ENCODE results near the gene PLN.

The PLN gene

GRCh38 chr6:118536478-118536877 is 11.6 kb upstream of the PLN start:
- DNase-seq (ENCODE audit: low read depth in 1 of 2, low spot score in 1 of 2), result no peak

GRCh38 chr6:118537574-118537973 is 10.5 kb upstream of the PLN start:
- DNase-seq (ENCODE audit: low read depth in 1 of 2, low spot score in 1 of 2), result no peak

GRCh38 chr6:118542184-118542952 is 5.7 kb upstream of the PLN start:
- no peak for DNase-seq (ENCODE audit: low read depth in 1 of 2, low spot score in 1 of 2)

- DNase-seq (ENCODE audit: low read depth in 1 of 2, low spot score in 1 of 2), result no peak
Observed at GRCh38 chr6:118544105-118544504, 4.0 kb upstream of the PLN start.

GRCh38 chr6:118546164-118546879 is 1.8 kb upstream of the PLN start:
- DNase-seq (ENCODE audit: low read depth in 1 of 2, low spot score in 1 of 2), result no peak

- no peak for DNase-seq (ENCODE audit: low read depth in 1 of 2, low spot score in 1 of 2)
Observed at GRCh38 chr6:118546880-118547218, 1.2 kb upstream of the PLN start.

GRCh38 chr6:118548613-118549012 is 517 bp downstream of the PLN start:
- DNase-seq (ENCODE audit: low read depth in 1 of 2, low spot score in 1 of 2), result no peak

GRCh38 chr6:118551063-118552053 is 3.3 kb downstream of the PLN start:
- DNase-seq (ENCODE audit: low read depth in 1 of 2, low spot score in 1 of 2), result no peak

GRCh38 chr6:118553132-118553531 is 5.0 kb downstream of the PLN start:
- DNase-seq (ENCODE audit: low read depth in 1 of 2, low spot score in 1 of 2), result no peak

- DNase-seq (ENCODE audit: low read depth in 1 of 2, low spot score in 1 of 2), result no peak
Observed at GRCh38 chr6:118554698-118555097, 6.6 kb downstream of the PLN start.

- no peak for DNase-seq (ENCODE audit: low read depth in 1 of 2, low spot score in 1 of 2)
Observed at GRCh38 chr6:118558464-118559217, 10.5 kb downstream of the PLN start.

GRCh38 chr6:118559659-118560058 is 11.6 kb downstream of the PLN start:
- DNase-seq (ENCODE audit: low read depth in 1 of 2, low spot score in 1 of 2), result no peak

GRCh38 chr6:118562248-118562647 is 14.2 kb downstream of the PLN start:
- DNase-seq (ENCODE audit: low read depth in 1 of 2, low spot score in 1 of 2), result no peak

GRCh38 chr6:118562959-118563358 is 14.9 kb downstream of the PLN start:
- DNase-seq (ENCODE audit: low read depth in 1 of 2, low spot score in 1 of 2), result no peak

- DNase-seq (ENCODE audit: low read depth in 1 of 2, low spot score in 1 of 2), result no peak
Observed at GRCh38 chr6:118565311-118565960, 17.3 kb downstream of the PLN start.

- DNase-seq (ENCODE audit: low read depth in 1 of 2, low spot score in 1 of 2), result no peak
Observed at GRCh38 chr6:118567974-118568373, 19.9 kb downstream of the PLN start.

- no peak for DNase-seq (ENCODE audit: low read depth in 1 of 2, low spot score in 1 of 2)
Observed at GRCh38 chr6:118569498-118569897, 21.4 kb downstream of the PLN start.

GRCh38 chr6:118571121-118571520 is 23.0 kb downstream of the PLN start:
- DNase-seq (ENCODE audit: low read depth in 1 of 2, low spot score in 1 of 2), result no peak

GRCh38 chr6:118574051-118574865 is 26.2 kb downstream of the PLN start:
- no peak for DNase-seq (ENCODE audit: low read depth in 1 of 2, low spot score in 1 of 2)

GRCh38 chr6:118577972-118578371 is 29.9 kb downstream of the PLN start:
- DNase-seq (ENCODE audit: low read depth in 1 of 2, low spot score in 1 of 2), result no peak

Data from activated T-helper 1 cell treated with anti-CD3 and anti-CD28 coated beads, Interleukin-2, amount 50 U/mL, for 16 hours (primary cell).